ENCODE measurements around the gene CLCN3. TPM values are rescaled to one million over a fixed set of nuclear protein-coding genes. Genes with fewer than 3 reads are reported as not detected.
A peak's percentile ranks its signal among the peaks of the same experiment; 100 is the strongest.

Gene CLCN3
- total and polyA plus RNA-seq, 10 of the 15 experiments (the other 5 are each of a cell fraction or from before 2014, with no cell fraction given): 4.0 to 22.8 (median 11.8) TPM

DNA sequence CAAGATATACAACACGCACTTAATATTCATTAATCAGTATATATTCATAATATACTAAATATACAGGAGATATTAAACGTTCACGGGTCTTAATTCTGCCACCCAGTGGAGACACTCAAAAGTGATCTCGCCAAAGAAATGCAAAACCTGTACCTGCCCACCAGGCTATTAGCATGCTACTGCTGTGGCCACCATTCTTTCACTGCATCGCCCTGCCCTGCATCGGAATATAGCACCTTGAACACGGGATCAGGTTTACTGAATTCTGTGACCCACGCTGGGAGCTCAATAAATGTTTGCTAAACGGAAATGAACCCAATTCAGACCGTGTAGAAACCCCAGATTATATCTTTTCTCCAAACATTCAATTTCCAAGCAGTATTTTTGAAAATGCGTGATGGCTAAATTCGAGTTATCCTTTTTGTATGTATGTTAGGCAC, 840 bp upstream of the CLCN3 start:
- H3K4me1 ChIP-seq (ENCODE audit: control insufficient read depth, insufficient read depth, low read length): peaks cover 5% of the 10 kb centered on the region; the same call in 1 of the 2 replicates
- H3K36me3 ChIP-seq (ENCODE audit: control insufficient read depth in 2 of 2, insufficient read depth in 2 of 2, low read length in 1 of 2): no peaks in the 10 kb centered on the region
- peaks cover 43% of the 10 kb centered on the region for H3K79me2 ChIP-seq (ENCODE audit: control insufficient read depth, insufficient read depth, low read length)
- H3K4me3 ChIP-seq: peak overlapping the region; percentile 79
- peak overlapping the region; percentile 82 for H2AFZ ChIP-seq (ENCODE audit: control insufficient read depth, low read depth, low read length)
- TSS peak; percentile 98 for BruUV-seq (replicated peaks)
- SMC1A ChIA-PET (ENCODE audit: uncharacterized antibody, unreplicated experiment): interaction anchor here (1.1 to 3.3 kb wide), 4 partner anchors 11 to 191 kb away, joined by 3 to 25 read pairs (median 4); no protein-coding TSS in a partner anchor
- in situ Hi-C loops (cut with MboI) (loop anchor here (5.0 kb wide), 1 partner anchor 423 kb away; no protein-coding TSS in a partner anchor), intact Hi-C loops (cut with micrococcal nuclease; ENCODE audit: unreplicated experiment) (no loop called here)
- under 1% methylated on average over 12 of the region's 12 CpGs for WGBS (ENCODE audit: insufficient coverage, insufficient replicate concordance, low lambda C conversion rate, missing lambda C conversion rate)
- H3K27me3 ChIP-seq (replicated peaks in 1 of 2; ENCODE audit: control insufficient read depth in 2 of 2, insufficient read depth in 2 of 2, low read length in 1 of 2): no peaks in the 10 kb centered on the region
- ATAC-seq: peak; percentile 69
- POLR2A ChIA-PET: interaction anchor here (0.7 to 3.5 kb wide), 6 partner anchors 9 to 609 kb away, joined by 3 to 26 read pairs (median 4); partner anchors contain the start of gene CBR4
- H4K20me1 ChIP-seq (ENCODE audit: control insufficient read depth, insufficient read depth): no peaks in the 10 kb centered on the region
- peak; percentile 65 for FAIRE-seq
- RAD21 ChIA-PET (ENCODE audit: unreplicated experiment): interaction anchor here (1.0 to 4.5 kb wide), 4 partner anchors 12 to 104 kb away, joined by 3 to 34 read pairs (median 3); no protein-coding TSS in a partner anchor
- peak overlapping the region; percentile 90 for H3K4me2 ChIP-seq (ENCODE audit: control insufficient read depth, insufficient read depth)
- H3K9ac ChIP-seq (ENCODE audit: control insufficient read depth, insufficient read depth, low read length): peak overlapping the region; percentile 79
- DNase-seq (ENCODE audit: low read depth, low spot score): no peak
- H3K9me3 ChIP-seq (replicated peaks; ENCODE audit: control insufficient read depth, insufficient read depth, low read length): no peaks in the 10 kb centered on the region
- H3K27ac ChIP-seq (ENCODE audit: control insufficient read depth, insufficient read depth): peak overlapping the region; percentile 99
- CTCF ChIA-PET: interaction anchor here (0.6 to 4.3 kb wide), 10 partner anchors 8 to 609 kb away, joined by 3 to 27 read pairs (median 5); partner anchors contain the start of genes CBR4 and NEK1
- no peak for TF ChIP-seq ZNF622 (IDR thresholded peaks at IDR 0.05)
- TF ChIP-seq FOS (IDR thresholded peaks at IDR 0.05; ENCODE audit: borderline replicate concordance, extremely low read depth, insufficient read length): no peak
- no peak for TF ChIP-seq BRCA1 (IDR thresholded peaks at IDR 0.05; ENCODE audit: low read depth, low read length)
- TF ChIP-seq, protein P1, sequence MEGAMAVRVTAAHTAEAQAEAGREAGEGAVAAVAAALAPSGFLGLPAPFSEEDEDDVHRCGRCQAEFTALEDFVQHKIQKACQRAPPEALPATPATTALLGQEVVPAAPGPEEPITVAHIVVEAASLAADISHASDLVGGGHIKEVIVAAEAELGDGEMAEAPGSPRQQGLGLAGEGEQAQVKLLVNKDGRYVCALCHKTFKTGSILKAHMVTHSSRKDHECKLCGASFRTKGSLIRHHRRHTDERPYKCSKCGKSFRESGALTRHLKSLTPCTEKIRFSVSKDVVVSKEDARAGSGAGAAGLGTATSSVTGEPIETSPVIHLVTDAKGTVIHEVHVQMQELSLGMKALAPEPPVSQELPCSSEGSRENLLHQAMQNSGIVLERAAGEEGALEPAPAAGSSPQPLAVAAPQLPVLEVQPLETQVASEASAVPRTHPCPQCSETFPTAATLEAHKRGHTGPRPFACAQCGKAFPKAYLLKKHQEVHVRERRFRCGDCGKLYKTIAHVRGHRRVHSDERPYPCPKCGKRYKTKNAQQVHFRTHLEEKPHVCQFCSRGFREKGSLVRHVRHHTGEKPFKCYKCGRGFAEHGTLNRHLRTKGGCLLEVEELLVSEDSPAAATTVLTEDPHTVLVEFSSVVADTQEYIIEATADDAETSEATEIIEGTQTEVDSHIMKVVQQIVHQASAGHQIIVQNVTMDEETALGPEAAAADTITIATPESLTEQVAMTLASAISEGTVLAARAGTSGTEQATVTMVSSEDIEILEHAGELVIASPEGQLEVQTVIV (IDR thresholded peaks at IDR 0.05; ENCODE audit: borderline replicate concordance, partially characterized antibody): no peak
- no peak for TF ChIP-seq ZNF384 (IDR thresholded peaks at IDR 0.05; ENCODE audit: borderline replicate concordance, low read depth, low read length)
- TF ChIP-seq, protein P2, sequence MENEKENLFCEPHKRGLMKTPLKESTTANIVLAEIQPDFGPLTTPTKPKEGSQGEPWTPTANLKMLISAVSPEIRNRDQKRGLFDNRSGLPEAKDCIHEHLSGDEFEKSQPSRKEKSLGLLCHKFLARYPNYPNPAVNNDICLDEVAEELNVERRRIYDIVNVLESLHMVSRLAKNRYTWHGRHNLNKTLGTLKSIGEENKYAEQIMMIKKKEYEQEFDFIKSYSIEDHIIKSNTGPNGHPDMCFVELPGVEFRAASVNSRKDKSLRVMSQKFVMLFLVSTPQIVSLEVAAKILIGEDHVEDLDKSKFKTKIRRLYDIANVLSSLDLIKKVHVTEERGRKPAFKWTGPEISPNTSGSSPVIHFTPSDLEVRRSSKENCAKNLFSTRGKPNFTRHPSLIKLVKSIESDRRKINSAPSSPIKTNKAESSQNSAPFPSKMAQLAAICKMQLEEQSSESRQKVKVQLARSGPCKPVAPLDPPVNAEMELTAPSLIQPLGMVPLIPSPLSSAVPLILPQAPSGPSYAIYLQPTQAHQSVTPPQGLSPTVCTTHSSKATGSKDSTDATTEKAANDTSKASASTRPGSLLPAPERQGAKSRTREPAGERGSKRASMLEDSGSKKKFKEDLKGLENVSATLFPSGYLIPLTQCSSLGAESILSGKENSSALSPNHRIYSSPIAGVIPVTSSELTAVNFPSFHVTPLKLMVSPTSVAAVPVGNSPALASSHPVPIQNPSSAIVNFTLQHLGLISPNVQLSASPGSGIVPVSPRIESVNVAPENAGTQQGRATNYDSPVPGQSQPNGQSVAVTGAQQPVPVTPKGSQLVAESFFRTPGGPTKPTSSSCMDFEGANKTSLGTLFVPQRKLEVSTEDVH (IDR thresholded peaks at IDR 0.05; ENCODE audit: low read depth, partially characterized antibody): no peak
- no peak for TF ChIP-seq TARDBP (IDR thresholded peaks at IDR 0.05; ENCODE audit: borderline replicate concordance)
- TF ChIP-seq, protein P3, sequence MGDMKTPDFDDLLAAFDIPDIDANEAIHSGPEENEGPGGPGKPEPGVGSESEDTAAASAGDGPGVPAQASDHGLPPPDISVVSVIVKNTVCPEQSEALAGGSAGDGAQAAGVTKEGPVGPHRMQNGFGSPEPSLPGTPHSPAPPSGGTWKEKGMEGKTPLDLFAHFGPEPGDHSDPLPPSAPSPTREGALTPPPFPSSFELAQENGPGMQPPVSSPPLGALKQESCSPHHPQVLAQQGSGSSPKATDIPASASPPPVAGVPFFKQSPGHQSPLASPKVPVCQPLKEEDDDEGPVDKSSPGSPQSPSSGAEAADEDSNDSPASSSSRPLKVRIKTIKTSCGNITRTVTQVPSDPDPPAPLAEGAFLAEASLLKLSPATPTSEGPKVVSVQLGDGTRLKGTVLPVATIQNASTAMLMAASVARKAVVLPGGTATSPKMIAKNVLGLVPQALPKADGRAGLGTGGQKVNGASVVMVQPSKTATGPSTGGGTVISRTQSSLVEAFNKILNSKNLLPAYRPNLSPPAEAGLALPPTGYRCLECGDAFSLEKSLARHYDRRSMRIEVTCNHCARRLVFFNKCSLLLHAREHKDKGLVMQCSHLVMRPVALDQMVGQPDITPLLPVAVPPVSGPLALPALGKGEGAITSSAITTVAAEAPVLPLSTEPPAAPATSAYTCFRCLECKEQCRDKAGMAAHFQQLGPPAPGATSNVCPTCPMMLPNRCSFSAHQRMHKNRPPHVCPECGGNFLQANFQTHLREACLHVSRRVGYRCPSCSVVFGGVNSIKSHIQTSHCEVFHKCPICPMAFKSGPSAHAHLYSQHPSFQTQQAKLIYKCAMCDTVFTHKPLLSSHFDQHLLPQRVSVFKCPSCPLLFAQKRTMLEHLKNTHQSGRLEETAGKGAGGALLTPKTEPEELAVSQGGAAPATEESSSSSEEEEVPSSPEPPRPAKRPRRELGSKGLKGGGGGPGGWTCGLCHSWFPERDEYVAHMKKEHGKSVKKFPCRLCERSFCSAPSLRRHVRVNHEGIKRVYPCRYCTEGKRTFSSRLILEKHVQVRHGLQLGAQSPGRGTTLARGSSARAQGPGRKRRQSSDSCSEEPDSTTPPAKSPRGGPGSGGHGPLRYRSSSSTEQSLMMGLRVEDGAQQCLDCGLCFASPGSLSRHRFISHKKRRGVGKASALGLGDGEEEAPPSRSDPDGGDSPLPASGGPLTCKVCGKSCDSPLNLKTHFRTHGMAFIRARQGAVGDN (IDR thresholded peaks at IDR 0.05): no peak
- TF ChIP-seq EP300 (IDR thresholded peaks at IDR 0.05; ENCODE audit: borderline replicate concordance in 1 of 2, control insufficient read depth in 1 of 2, low read depth in 2 of 2, low read length in 2 of 2): no peak
- peak; percentile 90; the same call in 2 of the 3 replicates for TF ChIP-seq POU2F2 (IDR thresholded peaks at IDR 0.05; ENCODE audit: borderline replicate concordance, low read depth, low read length)
- peak; percentile 37; the same call in 1 of the 2 replicates for TF ChIP-seq RUNX3 (IDR thresholded peaks at IDR 0.05; ENCODE audit: low read length)
- TF ChIP-seq SMARCA5 (IDR thresholded peaks at IDR 0.05): no peak; the same call in none of the 2 replicates
- TF ChIP-seq IKZF2 (IDR thresholded peaks at IDR 0.05): no peak
